A549 (cell line): ENCODE measurements around the gene C4orf50. TPM values are rescaled to one million over a fixed set of nuclear protein-coding genes. Genes with fewer than 3 reads are reported as not detected.

ENCODE experiments used
- ATAC-seq, 2 experiments: fragments of 200-7000 bp in 1 of 2; fragments of >200 bp in 1 of 2; cut with Nextera tagmentation in 1 of 2; cut with Tn5 transposase in 1 of 2; 3 replicates each; pipeline versions ENCODE4 v1.8.0 to v1.9.1; 2018 to 2020; ENCODE audit warnings: mild to moderate bottlenecking in 1 of 2, moderate library complexity in 1 of 2
- CTCF ChIA-PET: fragments of 300-600 bp; sonication (Branson Sonifier 250); formaldehyde crosslinking; extraction: SDS; loops from one replicate; lab custom pipeline; 2021; ENCODE audit warnings: antibody characterized with exemption, inconsistent platforms; lab: Yijun Ruan, JAX
- POLR2A ChIA-PET: fragments of 350-600 bp; formaldehyde crosslinking; extraction: SDS; loops from one replicate; lab custom pipeline; 2021; ENCODE audit warnings: antibody characterized with exemption, inconsistent platforms; lab: Yijun Ruan, JAX
- DNase-seq, 2 experiments: peaks; one replicate each; pipeline versions ENCODE4 v3.0.0 to v3.0.0-alpha.2; 2011 to 2016; ENCODE audit warnings: low read depth in 1 of 2, low spot score in 1 of 2
- FAIRE-seq: peaks from 2 replicates; lab custom pipeline; 2011; peaks lifted over from hg19 to GRCh38; lab: Jason Lieb, UNC
- H3K27ac ChIP-seq, 2 experiments: fragments of >200 bp; sonication (Bioruptor Twin); formaldehyde crosslinking; 3 replicates each; pipeline ENCODE4 v1.5.1; 2016 to 2017
- H3K4me1 ChIP-seq: fragments of >200 bp; sonication (Bioruptor Twin); formaldehyde crosslinking; 3 replicates; pipeline ENCODE4 v1.6.1; 2016
- H3K4me2 ChIP-seq: fragments of >200 bp; sonication (Bioruptor Twin); formaldehyde crosslinking; 3 replicates; pipeline ENCODE4 v1.6.1; 2016
- H3K4me3 ChIP-seq: fragments of >200 bp; sonication (Bioruptor Twin); formaldehyde crosslinking; 3 replicates; pipeline ENCODE4 v1.5.1; 2016
- H3K9me3 ChIP-seq: fragments of >200 bp; sonication (Bioruptor Twin); formaldehyde crosslinking; 3 replicates; pipeline ENCODE4 v1.6.1; 2016
- ATOH8 ChIP-seq: fragments of 250-450 bp; sonication (Bioruptor Pico); IDR thresholded peaks from 2 replicates; pipeline ENCODE4 v1.5.0; 2020; ENCODE audit warnings: low read depth, mild to moderate bottlenecking, moderate library complexity
- BCL3 ChIP-seq: fragments of >200 bp; sonication (Bioruptor Twin); formaldehyde crosslinking; IDR thresholded peaks from 3 replicates; pipeline ENCODE4 v1.6.1; 2016
- CBX2 ChIP-seq: fragments of 200-600 bp; sonication (generic); IDR thresholded peaks from 2 replicates; pipeline ENCODE4 v1.6.1; 2016; ENCODE audit warnings: low read depth, mild to moderate bottlenecking, borderline replicate concordance
- E2F6 ChIP-seq: IDR thresholded peaks from 2 replicates; pipeline ENCODE4 v1.6.1; 2012; ENCODE audit warnings: low read depth, borderline replicate concordance
- ELK1 ChIP-seq: fragments of 150-350 bp; IDR thresholded peaks from 2 replicates; pipeline ENCODE4 v1.6.1; 2014; ENCODE audit warnings: low read depth, mild to moderate bottlenecking, low read length
- FOSL2 ChIP-seq, 2 experiments: fragments of 450-650 bp in 1 of 2; fragments of >200 bp in 1 of 2; sonication (Bioruptor Twin) in 1 of 2; formaldehyde crosslinking; IDR thresholded peaks; 2 replicates each; pipeline versions ENCODE4 v1.5.0 to v1.6.1; 2016 to 2020; ENCODE audit warnings: mild to moderate bottlenecking in 1 of 2, moderate library complexity in 1 of 2
- HOXA7 ChIP-seq: fragments of 250-450 bp; sonication (Bioruptor Pico); IDR thresholded peaks from 2 replicates; pipeline ENCODE4 v1.5.0; 2020; ENCODE audit warnings: mild to moderate bottlenecking, moderate library complexity
- JUNB ChIP-seq: fragments of >200 bp; sonication (Bioruptor Twin); formaldehyde crosslinking; IDR thresholded peaks from 2 replicates; pipeline ENCODE4 v1.6.1; 2016
- KDM5A ChIP-seq: fragments of 200-600 bp; sonication (generic); IDR thresholded peaks from 2 replicates; pipeline ENCODE4 v1.6.1; 2016; ENCODE audit warnings: antibody characterized with exemption, mild to moderate bottlenecking
- MAFK ChIP-seq: fragments of 450-650 bp; IDR thresholded peaks from 2 replicates; pipeline ENCODE4 v1.6.1; 2014; ENCODE audit not compliant: partially characterized antibody
- MAZ ChIP-seq: fragments of 150-350 bp; IDR thresholded peaks from 2 replicates; pipeline ENCODE4 v1.6.1; 2014; ENCODE audit warnings: antibody characterized with exemption, low read depth, low read length, borderline replicate concordance
- NFE2L2 ChIP-seq: fragments of 150-350 bp; conservative IDR thresholded peaks from 2 replicates; pipeline ENCODE4 v1.6.1; 2014; ENCODE audit warnings: low read length
- PBX3 ChIP-seq: IDR thresholded peaks from 2 replicates; pipeline ENCODE4 v1.6.1; 2012
- RNF2 ChIP-seq: fragments of 200-600 bp; sonication (generic); IDR thresholded peaks from 2 replicates; pipeline ENCODE4 v1.6.1; 2016; ENCODE audit warnings: low read depth, mild to moderate bottlenecking, antibody characterized with exemption, moderate library complexity, borderline replicate concordance
- TFCP2L1 ChIP-seq: fragments of 250-450 bp; sonication (Bioruptor Pico); IDR thresholded peaks from 2 replicates; pipeline ENCODE4 v1.5.0; 2021; ENCODE audit warnings: mild to moderate bottlenecking
- ZC3H11A ChIP-seq: fragments of 450-650 bp; IDR thresholded peaks from 2 replicates; pipeline ENCODE4 v1.6.1; 2014; ENCODE audit warnings: antibody characterized with exemption, mild to moderate bottlenecking
- ZFP36 ChIP-seq: fragments of 450-650 bp; IDR thresholded peaks from 2 replicates; pipeline ENCODE4 v1.6.1; 2014; ENCODE audit warnings: borderline replicate concordance; ENCODE audit not compliant: partially characterized antibody
- ZSCAN20 ChIP-seq: fragments of 250-450 bp; sonication (Bioruptor Pico); IDR thresholded peaks from 2 replicates; pipeline ENCODE4 v1.8.0; 2022; ENCODE audit warnings: mild to moderate bottlenecking, moderate library complexity
- WGBS: methylation state at CpG from one replicate; pipeline ENCODE4 v1.1.6; 2017; ENCODE audit errors: missing lambda C conversion rate; 5-methylcytosine and 5-hydroxymethylcytosine counted together
- polyA plus RNA-seq, 4 experiments: library from polyadenylated mRNA; depleted of rRNA in 3 of 4; stranded (reverse); fragments of >200 nt; fragmentation: RNase III in 1 of 4; extraction: RNeasy Plus Mini Kit Qiagen cat#74134 plus additional on column Dnase treatment in 1 of 4; gene quantifications; 2 replicates in 3 of 4; 3 replicates in 1 of 4; pipeline ENCODE4 v1.2.3, GENCODE V29; 2011 to 2017

C4orf50 gene
- polyA plus RNA-seq, 2 of the 4 experiments (the other 2 are of a cell fraction), result not detected

GRCh38 chr4:6047130-6047673 is 29.0 kb upstream of the C4orf50 start:
- ATAC-seq (no peak; a peak in 1 of 6 replicates), FAIRE-seq (no peak), DNase-seq (no peak)
- no peaks in the 10 kb centered on the region for H3K4me1 ChIP-seq
- WGBS, result 53% methylated on average over 10 of the region's 15 CpGs
- H3K4me2 ChIP-seq, result no peak overlapping the region
- ChIA-PET POLR2A (no interaction called here), CTCF (no interaction called here)
- H3K4me3 ChIP-seq, result no peak overlapping the region
- TF ChIP-seq MAZ (no peak), FOSL2 (IDR thresholded peaks at IDR 0.05) (no peak), FOSL2 (CRISPR knock-in tag; IDR thresholded peaks at IDR 0.05) (0 out of 2 replicates have a peak, but pooled peaks have one; percentile 10), BCL3 (no peak), E2F6 (no peak), MAFK (peak; percentile 86)
- H3K9me3 ChIP-seq, result no peaks in the 10 kb centered on the region
- no peak overlapping the region for H3K27ac ChIP-seq

GRCh38 chr4:6046526-6047129 is 28.4 kb upstream of the C4orf50 start:
- no peak for TF ChIP-seq ATOH8 (CRISPR knock-in tag)
- TF ChIP-seq ZSCAN20, result no peak
- TF ChIP-seq CBX2, result no peak
- no peak for TF ChIP-seq ELK1
- TF ChIP-seq JUNB, result no peak
- DNase-seq, result no peak
- Histone ChIP-seq H3K27ac (no peak overlapping the region), H3K4me2 (no peak overlapping the region), H3K4me1 (no peaks in the 10 kb centered on the region), H3K9me3 (no peaks in the 10 kb centered on the region), H3K4me3 (no peak overlapping the region)
- ChIA-PET CTCF (interaction anchor here (0.9 kb wide), 1 partner anchor 12 kb away, joined by 3 read pairs; no protein-coding TSS in a partner anchor), POLR2A (no interaction called here)
- WGBS, result 58% methylated on average over 7 of the region's 14 CpGs
- FAIRE-seq, result no peak
- no peak for ATAC-seq

GRCh38 chr4:6044805-6045204 is 26.6 kb upstream of the C4orf50 start:
- FAIRE-seq (no peak), ATAC-seq (no peak), DNase-seq (no peak)
- CTCF ChIA-PET, result no interaction called here
- Histone ChIP-seq H3K9me3 (no peaks in the 10 kb centered on the region), H3K27ac (no peak overlapping the region), H3K4me1 (no peaks in the 10 kb centered on the region), H3K4me2 (no peak overlapping the region), H3K4me3 (no peak overlapping the region)
- TF ChIP-seq RNF2, result no peak
- TF ChIP-seq TFCP2L1, result no peak
- TF ChIP-seq ZC3H11A, result no peak
- TF ChIP-seq NFE2L2, result no peak
- TF ChIP-seq ZFP36, result no peak
- TF ChIP-seq KDM5A, result no peak
- TF ChIP-seq HOXA7 (CRISPR knock-in tag), result no peak
- TF ChIP-seq JUNB, result no peak
- no peak for TF ChIP-seq PBX3
- WGBS, result 42% methylated on average over 4 of the region's 9 CpGs
- POLR2A ChIA-PET, result no interaction called here
